B cell (primary cell): Measurements from ENCODE around the gene KRT27.

Experiments used
- EZH2 ChIP-seq: IDR thresholded peaks from 2 replicates; pipeline ENCODE4 v1.6.1; 2012; ENCODE audit warnings: borderline replicate concordance, low read depth, mild to moderate bottlenecking, moderate library complexity, low read length; ENCODE audit not compliant: insufficient read depth, poor library complexity, severe bottlenecking
- TF ChIP-seq, protein P1 (sequence below): fragments of 200-600 bp; IDR thresholded peaks from one replicate; pipeline ENCODE4 v1.8.0; 2022; ENCODE audit warnings: antibody characterized with exemption, mild to moderate bottlenecking

DNA sequence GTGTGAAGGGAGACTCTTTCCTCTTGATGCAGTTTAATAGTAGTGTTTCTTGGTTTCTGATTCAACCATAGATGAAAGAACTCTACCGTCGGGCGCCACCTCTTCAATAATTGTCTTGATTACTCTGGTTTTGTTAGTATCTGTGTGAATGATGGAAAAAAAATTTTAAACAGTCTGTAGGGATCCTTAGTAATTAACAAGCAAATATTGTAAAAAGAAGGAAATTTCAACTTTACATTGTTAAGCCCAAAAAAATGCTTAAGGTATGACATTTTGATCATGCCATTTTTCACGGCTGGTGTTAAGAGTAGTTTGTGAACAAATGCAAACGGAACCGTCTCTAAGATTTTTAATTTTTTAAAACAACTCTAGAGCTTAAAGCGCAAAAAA lies 36.0 kb upstream of the KRT27 start:
- TF ChIP-seq, protein P1, sequence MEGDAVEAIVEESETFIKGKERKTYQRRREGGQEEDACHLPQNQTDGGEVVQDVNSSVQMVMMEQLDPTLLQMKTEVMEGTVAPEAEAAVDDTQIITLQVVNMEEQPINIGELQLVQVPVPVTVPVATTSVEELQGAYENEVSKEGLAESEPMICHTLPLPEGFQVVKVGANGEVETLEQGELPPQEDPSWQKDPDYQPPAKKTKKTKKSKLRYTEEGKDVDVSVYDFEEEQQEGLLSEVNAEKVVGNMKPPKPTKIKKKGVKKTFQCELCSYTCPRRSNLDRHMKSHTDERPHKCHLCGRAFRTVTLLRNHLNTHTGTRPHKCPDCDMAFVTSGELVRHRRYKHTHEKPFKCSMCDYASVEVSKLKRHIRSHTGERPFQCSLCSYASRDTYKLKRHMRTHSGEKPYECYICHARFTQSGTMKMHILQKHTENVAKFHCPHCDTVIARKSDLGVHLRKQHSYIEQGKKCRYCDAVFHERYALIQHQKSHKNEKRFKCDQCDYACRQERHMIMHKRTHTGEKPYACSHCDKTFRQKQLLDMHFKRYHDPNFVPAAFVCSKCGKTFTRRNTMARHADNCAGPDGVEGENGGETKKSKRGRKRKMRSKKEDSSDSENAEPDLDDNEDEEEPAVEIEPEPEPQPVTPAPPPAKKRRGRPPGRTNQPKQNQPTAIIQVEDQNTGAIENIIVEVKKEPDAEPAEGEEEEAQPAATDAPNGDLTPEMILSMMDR: no peak
- TF ChIP-seq EZH2: no peak
